IMR-90 (cell line): Measurements from ENCODE around the gene SCAANT1. TPM values are rescaled to one million over a fixed set of nuclear protein-coding genes. Genes with fewer than 3 reads are reported as not detected.

Experiments
- ATAC-seq: fragments of 200-7000 bp; cut with Tn5 transposase; 2 replicates; pipeline ENCODE4 v1.9.1; 2020; ENCODE audit warnings: low read depth, mild to moderate bottlenecking, moderate library complexity
- BruUV-seq: library from RNA; stranded (reverse); fragments of 400-500 nt; replicated peaks from 2 replicates; lab custom pipeline; 2021; lab: Mats Ljungman, UMichigan
- CTCF ChIA-PET: fragments of 300-600 bp; formaldehyde crosslinking; extraction: SDS; loops from one replicate; lab custom pipeline; 2021; ENCODE audit warnings: antibody characterized with exemption; lab: Yijun Ruan, JAX
- POLR2A ChIA-PET: fragments of 300-600 bp; sonication (Branson Sonifier 250); formaldehyde crosslinking; loops from one replicate; lab custom pipeline; 2022; ENCODE audit warnings: antibody characterized with exemption; ENCODE audit not compliant: unreplicated experiment; lab: Charles Lee
- DNase-seq: peaks from one replicate; pipeline ENCODE4 v3.0.0; 2013
- H2AFZ ChIP-seq: replicated peaks from 2 replicates; pipeline ENCODE3; 2013; ENCODE audit warnings: low read length, mild to moderate bottlenecking; ENCODE audit not compliant: poor library complexity
- H2AK5ac ChIP-seq: 2 replicates; pipeline ENCODE4 v1.6.1; 2013; ENCODE audit warnings: low read depth, low read length, inconsistent platforms
- H2AK9ac ChIP-seq: replicated peaks from 2 replicates; pipeline ENCODE3; 2013; ENCODE audit warnings: mild to moderate bottlenecking, low read depth, low read length, moderate library complexity; ENCODE audit not compliant: poor library complexity
- H2BK120ac ChIP-seq: 2 replicates; pipeline ENCODE4 v1.6.1; 2013; ENCODE audit warnings: low read depth, low read length, inconsistent platforms
- H2BK15ac ChIP-seq: 3 replicates; pipeline ENCODE4 v1.6.1; 2013; ENCODE audit warnings: low read depth, low read length, inconsistent platforms
- H2BK20ac ChIP-seq: 2 replicates; pipeline ENCODE4 v1.6.1; 2013; ENCODE audit warnings: low read depth, mild to moderate bottlenecking, inconsistent platforms, low read length, moderate library complexity
- H2BK5ac ChIP-seq: 2 replicates; pipeline ENCODE4 v1.6.1; 2013; ENCODE audit warnings: mild to moderate bottlenecking, low read depth, low read length, inconsistent platforms; ENCODE audit not compliant: poor library complexity, severe bottlenecking
- H3K14ac ChIP-seq: replicated peaks from 2 replicates; pipeline ENCODE4 v1.6.1; 2013; ENCODE audit warnings: low read depth, low read length, inconsistent platforms
- H3K18ac ChIP-seq: 2 replicates; pipeline ENCODE4 v1.6.1; 2013; ENCODE audit warnings: low read depth, low read length, control low read depth
- H3K23ac ChIP-seq: 2 replicates; pipeline ENCODE4 v1.6.1; 2013; ENCODE audit warnings: low read depth, low read length, inconsistent platforms
- H3K27ac ChIP-seq: 2 replicates; pipeline ENCODE4 v1.5.1; 2013; ENCODE audit warnings: mild to moderate bottlenecking, control low read depth, low read length; ENCODE audit not compliant: insufficient read depth
- H3K27me3 ChIP-seq: 2 replicates; pipeline ENCODE4 v1.6.1; 2013; ENCODE audit warnings: low read length; ENCODE audit not compliant: control insufficient read depth, insufficient read depth
- H3K36me3 ChIP-seq: 2 replicates; pipeline ENCODE4 v1.6.1; 2013; ENCODE audit warnings: low read length, mixed read lengths; ENCODE audit not compliant: control insufficient read depth, insufficient read depth
- H3K4ac ChIP-seq: 2 replicates; pipeline ENCODE4 v1.6.1; 2013; ENCODE audit warnings: low read depth, low read length, inconsistent platforms
- H3K4me1 ChIP-seq: 2 replicates; pipeline ENCODE4 v1.6.1; 2013; ENCODE audit warnings: low read length, mixed read lengths; ENCODE audit not compliant: control insufficient read depth, insufficient read depth
- H3K4me2 ChIP-seq: 2 replicates; pipeline ENCODE4 v1.6.1; 2013; ENCODE audit warnings: low read depth, mild to moderate bottlenecking, control low read depth, low read length, moderate library complexity
- H3K4me3 ChIP-seq: 2 replicates; pipeline ENCODE4 v1.5.1; 2013; ENCODE audit warnings: low read depth, mild to moderate bottlenecking, control low read depth, low read length, moderate library complexity; ENCODE audit not compliant: insufficient read depth
- H3K56ac ChIP-seq: 2 replicates; pipeline ENCODE4 v1.6.1; 2013; ENCODE audit warnings: low read length, inconsistent platforms; ENCODE audit not compliant: insufficient read depth; ENCODE audit errors: extremely low read depth
- H3K79me1 ChIP-seq, 2 experiments: 2 replicates each; pipeline ENCODE4 v1.6.1; 2013; ENCODE audit warnings: low read length in 2 of 2, inconsistent platforms in 1 of 2, low read depth in 1 of 2
- H3K9ac ChIP-seq: 2 replicates; pipeline ENCODE4 v1.6.1; 2013; ENCODE audit warnings: low read depth, low read length, control low read depth
- H3K9me1 ChIP-seq: 2 replicates; pipeline ENCODE4 v1.6.1; 2013; ENCODE audit warnings: low read length, inconsistent platforms; ENCODE audit not compliant: insufficient read depth
- H3K9me3 ChIP-seq: 2 replicates; pipeline ENCODE4 v1.6.1; 2013; ENCODE audit warnings: low read length; ENCODE audit not compliant: control insufficient read depth, insufficient read depth
- H4K20me1 ChIP-seq: 2 replicates; pipeline ENCODE4 v1.6.1; 2013; ENCODE audit warnings: low read length, inconsistent platforms; ENCODE audit not compliant: insufficient read depth
- H4K5ac ChIP-seq: 2 replicates; pipeline ENCODE4 v1.6.1; 2013; ENCODE audit warnings: mild to moderate bottlenecking, low read depth, low read length, control low read depth
- H4K8ac ChIP-seq, 2 experiments: 2 replicates each; pipeline ENCODE4 v1.6.1; 2013; ENCODE audit warnings: low read depth in 2 of 2, low read length in 2 of 2, control low read depth in 1 of 2, inconsistent platforms in 1 of 2
- H4K91ac ChIP-seq: 2 replicates; pipeline ENCODE4 v1.6.1; 2013; ENCODE audit warnings: low read depth, low read length, inconsistent platforms; ENCODE audit not compliant: insufficient read depth
- BHLHE40 ChIP-seq: fragments of 150-350 bp; IDR thresholded peaks from 2 replicates; pipeline ENCODE4 v1.6.1; 2016; ENCODE audit warnings: mild to moderate bottlenecking, low read depth, low read length
- CEBPB ChIP-seq: IDR thresholded peaks from 2 replicates; pipeline ENCODE4 v1.6.1; 2012; ENCODE audit warnings: low read depth, low read length, improper control_type of control experiment
- CHD1 ChIP-seq: IDR thresholded peaks from 2 replicates; pipeline ENCODE4 v1.6.1; 2012; ENCODE audit warnings: low read depth, low read length, improper control_type of control experiment
- ELK1 ChIP-seq: fragments of 150-350 bp; IDR thresholded peaks from 2 replicates; pipeline ENCODE4 v1.6.1; 2016; ENCODE audit warnings: low read depth, mild to moderate bottlenecking, low read length, moderate library complexity, borderline replicate concordance
- FOS ChIP-seq: fragments of 150-350 bp; IDR thresholded peaks from 2 replicates; pipeline ENCODE4 v1.6.1; 2016; ENCODE audit warnings: low read depth, low read length
- MAFK ChIP-seq: IDR thresholded peaks from 2 replicates; pipeline ENCODE4 v1.6.1; 2012; ENCODE audit warnings: low read depth, low read length, improper control_type of control experiment
- MXI1 ChIP-seq: IDR thresholded peaks from 2 replicates; pipeline ENCODE4 v1.6.1; 2012; ENCODE audit warnings: low read depth, mild to moderate bottlenecking, low read length, moderate library complexity, borderline replicate concordance
- NFE2L2 ChIP-seq: fragments of 150-350 bp; IDR thresholded peaks from 2 replicates; pipeline ENCODE4 v1.6.1; 2016; ENCODE audit warnings: low read depth, mild to moderate bottlenecking, low read length
- RAD21 ChIP-seq: IDR thresholded peaks from 2 replicates; pipeline ENCODE4 v1.6.1; 2012; ENCODE audit warnings: low read length, improper control_type of control experiment
- RCOR1 ChIP-seq: IDR thresholded peaks from 2 replicates; pipeline ENCODE4 v1.6.1; 2012; ENCODE audit warnings: mild to moderate bottlenecking, low read length, improper control_type of control experiment; ENCODE audit not compliant: insufficient replicate concordance
- RFX5 ChIP-seq: IDR thresholded peaks from 2 replicates; pipeline ENCODE4 v1.8.0; 2012; ENCODE audit warnings: low read depth, mild to moderate bottlenecking, low read length, moderate library complexity
- SMC3 ChIP-seq: fragments of 150-350 bp; IDR thresholded peaks from 2 replicates; pipeline ENCODE4 v1.6.1; 2016; ENCODE audit warnings: low read depth, mild to moderate bottlenecking, antibody characterized with exemption, low read length, moderate library complexity
- WGBS, 2 experiments: methylation state at CpG; one replicate each; pipeline versions ENCODE4 v1.1.5 to v1.1.7; 2013; ENCODE audit warnings: missing lambda C conversion rate in 2 of 2; ENCODE audit not compliant: insufficient read length in 1 of 2; ENCODE audit errors: extremely low coverage in 2 of 2; 5-methylcytosine and 5-hydroxymethylcytosine counted together
- dilution Hi-C: fragments of 300-500 bp; cut with HindIII; formaldehyde crosslinking; loops from one replicate; pipeline ENCODE4 v1.14.3; 2018; ENCODE audit warnings: low sequenced_read_pairs; ENCODE audit not compliant: unreplicated experiment
- in situ Hi-C: fragments of 300-500 bp; cut with MboI; formaldehyde crosslinking; loops from 3 replicates; pipeline ENCODE4 v1.14.3; 2019; ENCODE audit warnings: low sequenced_read_pairs, inconsistent platforms, mixed read lengths
- intact Hi-C: fragments of 100-400 bp; cut with micrococcal nuclease; formaldehyde crosslinking; loops from 2 replicates; pipeline ENCODE4 v1.10.0; 2022
- polyA plus RNA-seq, 3 experiments: library from polyadenylated mRNA; depleted of rRNA; stranded (reverse); fragments of >200 nt; gene quantifications; 2 replicates each; pipeline ENCODE4 v1.2.3, GENCODE V29; 2012; ENCODE audit warnings: low replicate concordance in 1 of 3
- total RNA-seq: library from RNA; depleted of rRNA; stranded (reverse); fragments of >200 nt; gene quantifications from 2 replicates; pipeline ENCODE4 v1.2.3, GENCODE V29; 2012
- TF ChIP-seq, protein P1 (sequence below): fragments of 150-350 bp; IDR thresholded peaks from 2 replicates; pipeline ENCODE4 v1.6.1; 2017; ENCODE audit warnings: mild to moderate bottlenecking, antibody characterized with exemption, low read length, low read depth

SCAANT1 gene
- total and polyA plus RNA-seq, 2 of the 4 experiments (the other 2 are of a cell fraction): not detected

DNA sequence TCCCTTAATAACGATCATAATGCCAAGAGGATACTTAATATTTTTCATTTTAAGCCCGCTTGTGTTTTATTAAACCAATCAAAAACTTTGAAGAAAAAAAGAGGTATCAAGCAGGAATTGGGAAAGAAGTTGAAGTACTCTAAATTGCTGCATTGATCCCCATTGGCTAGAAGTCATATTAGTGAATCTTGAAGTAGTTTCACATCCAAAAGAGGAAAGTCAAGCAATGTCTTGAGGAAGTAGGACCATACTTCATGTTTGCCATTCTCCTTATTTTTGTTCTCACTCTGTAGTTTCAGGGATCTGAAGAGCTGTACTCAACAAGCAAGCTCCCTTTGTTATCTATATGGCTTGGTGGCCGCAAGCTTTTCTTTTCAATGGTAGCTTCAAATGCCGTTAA, 2.2 kb downstream of the SCAANT1 start:
- no TSS peak for BruUV-seq

More for the DNA sequence above, 2.2 kb downstream of the SCAANT1 start:
- ATAC-seq: no peak
- Histone ChIP-seq H3K56ac (no peak overlapping the region), H3K27me3 (no peaks in the 10 kb centered on the region), H4K8ac (no peak overlapping the region), H2BK5ac (no peak overlapping the region), H3K4me1 (peaks cover 7% of the 10 kb centered on the region), H3K27ac (no peak overlapping the region), H3K4ac (no peak overlapping the region), H3K23ac (0 out of 2 replicates have a peak overlapping the region, but pooled peaks have one; percentile 26), H3K9me1 (no peaks in the 10 kb centered on the region; the same call in 1 of the 2 replicates), H3K79me1 (peaks cover 19 to 69% of the 10 kb centered on the region in 2 experiments), H4K5ac (no peak overlapping the region), H3K4me2 (no peak overlapping the region), H2AFZ (no peak overlapping the region), H3K14ac (no peak overlapping the region), H3K18ac (no peak overlapping the region), H2AK5ac (no peak overlapping the region), H2BK120ac (no peak overlapping the region), H2BK15ac (no peak overlapping the region), H2AK9ac (no peak overlapping the region), H3K9me3 (no peaks in the 10 kb centered on the region), H3K9ac (no peak overlapping the region), H3K36me3 (no peaks in the 10 kb centered on the region), H3K4me3 (no peak overlapping the region), H4K91ac (no peak overlapping the region), H2BK20ac (no peak overlapping the region), H4K20me1 (peaks cover 18% of the 10 kb centered on the region; the same call in 1 of the 2 replicates)
- POLR2A ChIA-PET: no interaction called here
- intact Hi-C loops: loop anchor here (5.0 kb wide), 3 partner anchors 33 to 592 kb away; no protein-coding TSS in a partner anchor
- in situ Hi-C loops: no loop called here
- dilution Hi-C loops: no loop called here
- CTCF ChIA-PET: interaction anchor here (0.9 to 1.1 kb wide), 2 partner anchors 52 to 69 kb away, joined by 3 read pairs; no protein-coding TSS in a partner anchor
- no peak for DNase-seq
- WGBS, 2 experiments: no CpG with 5 or more reads among the region's 4 CpGs
- TF ChIP-seq CHD1 (no peak), ELK1 (no peak), MAFK (no peak), BHLHE40 (no peak), FOS (no peak), MXI1 (no peak), CEBPB (no peak), RFX5 (no peak), RAD21 (no peak), RCOR1 (no peak), NFE2L2 (no peak), SMC3 (no peak)
- TF ChIP-seq, protein P1, sequence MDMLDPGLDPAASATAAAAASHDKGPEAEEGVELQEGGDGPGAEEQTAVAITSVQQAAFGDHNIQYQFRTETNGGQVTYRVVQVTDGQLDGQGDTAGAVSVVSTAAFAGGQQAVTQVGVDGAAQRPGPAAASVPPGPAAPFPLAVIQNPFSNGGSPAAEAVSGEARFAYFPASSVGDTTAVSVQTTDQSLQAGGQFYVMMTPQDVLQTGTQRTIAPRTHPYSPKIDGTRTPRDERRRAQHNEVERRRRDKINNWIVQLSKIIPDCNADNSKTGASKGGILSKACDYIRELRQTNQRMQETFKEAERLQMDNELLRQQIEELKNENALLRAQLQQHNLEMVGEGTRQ: no peak
